Thoracic aorta (tissue), 2 donors: Measurements from ENCODE around the gene ANKRD11. TPM values are rescaled to one million over a fixed set of nuclear protein-coding genes. Genes with fewer than 3 reads are reported as not detected.

ENCODE experiments used
- ATAC-seq: fragments of 150-250 bp; one replicate; pipeline ENCODE4 v1.8.0; 2017; ENCODE audit warnings: low read depth; ENCODE audit not compliant: insufficient number of reproducible peaks, low FRiP score
- DNase-seq: peaks from one replicate; pipeline ENCODE4 v3.0.0-alpha.2; 2020; ENCODE audit warnings: low spot score
- H3K27ac ChIP-seq, 2 donors: fragments of 200-600 bp; sonication (generic); 1 replicate in 1 of 2; 2 replicates in 1 of 2; pipeline ENCODE4 v1.5.1; 2016; ENCODE audit warnings: mild to moderate bottlenecking in 2 of 2, moderate library complexity in 2 of 2
- H3K27me3 ChIP-seq: fragments of 200-600 bp; sonication (generic); replicated peaks from 2 replicates; pipeline ENCODE4 v1.6.0; 2016; ENCODE audit warnings: mild to moderate bottlenecking; ENCODE audit not compliant: insufficient read depth
- H3K36me3 ChIP-seq: fragments of 200-600 bp; sonication (generic); one replicate; pipeline ENCODE4 v1.5.1; 2016
- H3K4me1 ChIP-seq, 2 donors: fragments of 200-600 bp; sonication (generic); 1 replicate in 1 of 2; 2 replicates in 1 of 2; pipeline versions ENCODE4 v1.5.1 to v1.6.0; 2016; ENCODE audit warnings: low read depth in 2 of 2, mild to moderate bottlenecking in 1 of 2; ENCODE audit not compliant: control insufficient read depth in 1 of 2
- H3K4me3 ChIP-seq: fragments of 200-600 bp; sonication (generic); 2 replicates; pipeline ENCODE4 v1.5.1; 2016; ENCODE audit warnings: mild to moderate bottlenecking
- H3K9me3 ChIP-seq: fragments of 200-600 bp; sonication (generic); 2 replicates; pipeline ENCODE4 v1.5.1; 2016
- total RNA-seq, 2 donors: library from RNA; depleted of rRNA; stranded (reverse); fragments of >200 nt; gene quantifications; one replicate each; pipeline versions ENCODE4 v1.1.0 to v1.2.3, GENCODE V29; 2016
- TF ChIP-seq, protein P1 (sequence below): fragments of 200-600 bp; sonication (generic); IDR thresholded peaks from one replicate; pipeline ENCODE4 v1.5.1; 2019; ENCODE audit warnings: antibody characterized with exemption

ANKRD11 gene
- total RNA-seq, 2 donors from 2014 or later, result 125 to 129 TPM

DNA sequence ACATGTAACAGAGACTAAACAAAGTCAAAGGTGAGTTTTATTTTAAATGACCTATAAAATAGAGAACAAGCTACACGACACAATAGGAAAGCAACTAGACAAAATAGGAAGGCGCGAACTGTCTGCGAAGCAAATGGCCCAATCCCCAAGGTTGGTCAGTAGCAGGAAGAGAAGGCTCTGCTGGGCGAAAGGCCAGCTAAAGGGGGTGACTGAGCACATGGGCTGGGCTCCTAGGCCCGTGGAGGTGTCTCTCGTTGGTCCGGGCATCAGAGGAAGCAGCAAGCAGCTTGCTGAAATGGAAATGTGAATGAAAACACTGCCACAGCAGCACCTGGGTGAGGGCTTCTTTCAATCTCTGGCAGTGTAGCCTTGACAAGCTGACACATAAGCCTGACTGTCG lies 143.5 kb downstream of the ANKRD11 start:
- Histone ChIP-seq H3K4me1 (peaks cover 12 to 19% of the 10 kb centered on the region in 2 donors), H3K27me3 (no peaks in the 10 kb centered on the region), H3K36me3 (no peaks in the 10 kb centered on the region), H3K9me3 (no peaks in the 10 kb centered on the region), H3K4me3 (no peak overlapping the region), H3K27ac (no peak overlapping the region)
- ATAC-seq (no peak), DNase-seq (no peak)
- TF ChIP-seq, protein P1, sequence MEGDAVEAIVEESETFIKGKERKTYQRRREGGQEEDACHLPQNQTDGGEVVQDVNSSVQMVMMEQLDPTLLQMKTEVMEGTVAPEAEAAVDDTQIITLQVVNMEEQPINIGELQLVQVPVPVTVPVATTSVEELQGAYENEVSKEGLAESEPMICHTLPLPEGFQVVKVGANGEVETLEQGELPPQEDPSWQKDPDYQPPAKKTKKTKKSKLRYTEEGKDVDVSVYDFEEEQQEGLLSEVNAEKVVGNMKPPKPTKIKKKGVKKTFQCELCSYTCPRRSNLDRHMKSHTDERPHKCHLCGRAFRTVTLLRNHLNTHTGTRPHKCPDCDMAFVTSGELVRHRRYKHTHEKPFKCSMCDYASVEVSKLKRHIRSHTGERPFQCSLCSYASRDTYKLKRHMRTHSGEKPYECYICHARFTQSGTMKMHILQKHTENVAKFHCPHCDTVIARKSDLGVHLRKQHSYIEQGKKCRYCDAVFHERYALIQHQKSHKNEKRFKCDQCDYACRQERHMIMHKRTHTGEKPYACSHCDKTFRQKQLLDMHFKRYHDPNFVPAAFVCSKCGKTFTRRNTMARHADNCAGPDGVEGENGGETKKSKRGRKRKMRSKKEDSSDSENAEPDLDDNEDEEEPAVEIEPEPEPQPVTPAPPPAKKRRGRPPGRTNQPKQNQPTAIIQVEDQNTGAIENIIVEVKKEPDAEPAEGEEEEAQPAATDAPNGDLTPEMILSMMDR, result no peak

DNA sequence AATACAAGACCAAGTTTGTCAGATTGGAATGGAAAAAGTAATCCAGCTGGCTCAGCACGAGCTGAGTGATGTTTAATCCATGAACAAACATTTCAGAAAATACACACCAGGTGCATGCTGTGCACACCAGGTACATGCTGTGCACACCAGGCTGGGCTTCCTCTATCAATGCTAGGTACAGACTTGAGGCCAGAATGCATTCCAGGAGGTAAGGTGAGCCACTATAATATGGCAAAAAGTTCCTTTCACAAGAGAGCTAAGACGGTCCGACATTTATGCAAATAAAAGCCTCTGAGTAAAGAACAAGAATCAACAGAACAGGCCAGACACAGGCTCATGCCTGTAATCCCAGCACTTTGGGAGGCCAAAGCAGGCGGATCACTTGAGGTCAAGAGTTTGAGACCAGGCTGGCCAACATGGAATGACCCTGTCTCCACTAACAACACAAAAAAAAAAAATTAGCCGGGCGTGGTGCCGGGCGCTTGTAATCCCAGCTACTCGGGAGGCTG lies 144.7 kb downstream of the ANKRD11 start:
- Histone ChIP-seq H3K36me3 (no peaks in the 10 kb centered on the region), H3K4me1 (peaks cover 12 to 19% of the 10 kb centered on the region in 2 donors), H3K27ac (no peak overlapping the region), H3K27me3 (no peaks in the 10 kb centered on the region), H3K9me3 (no peaks in the 10 kb centered on the region), H3K4me3 (no peak overlapping the region)
- DNase-seq (no peak), ATAC-seq (no peak)
- TF ChIP-seq, protein P1, result no peak

DNA sequence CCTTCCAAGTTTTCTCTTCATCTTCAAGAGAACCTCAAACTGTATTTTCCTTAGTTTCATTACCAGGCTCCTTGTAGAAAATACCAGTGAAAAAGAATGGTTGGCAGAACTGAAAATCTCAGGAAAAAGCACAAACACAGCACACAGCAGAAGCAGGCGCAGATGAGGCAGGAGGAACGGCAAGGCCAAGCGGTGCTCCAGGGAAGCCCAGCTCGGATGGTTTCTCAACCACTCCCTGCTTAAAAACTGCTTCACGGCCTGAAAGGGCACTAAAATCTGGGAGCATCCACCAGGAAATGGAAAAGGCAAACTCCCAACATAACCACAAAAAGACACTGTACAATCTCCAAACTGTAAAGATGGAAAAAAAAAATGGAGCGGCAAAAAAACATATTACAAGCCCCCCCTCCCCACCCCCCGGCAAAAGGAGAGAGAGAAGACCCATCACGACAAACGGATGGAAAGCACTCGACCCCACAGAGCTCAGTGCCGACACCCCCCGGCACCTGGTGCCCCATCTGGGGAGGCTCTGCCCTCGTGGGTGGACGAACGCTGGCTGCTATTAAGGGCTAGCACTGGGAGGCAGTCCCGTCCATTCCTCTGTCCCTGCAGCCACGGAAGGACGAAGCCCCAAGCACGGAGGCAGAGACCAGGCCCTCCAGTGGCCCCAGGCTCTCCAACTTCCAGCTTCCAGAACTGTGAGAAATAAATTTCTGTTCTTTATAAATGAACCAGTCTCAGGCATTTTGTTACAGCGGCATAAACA lies 145.3 kb downstream of the ANKRD11 start:
- TF ChIP-seq, protein P1, result no peak
- H3K36me3 ChIP-seq, result no peaks in the 10 kb centered on the region
- H3K27ac ChIP-seq, result no peak overlapping the region
- H3K4me1 ChIP-seq, result peaks cover 12 to 19% of the 10 kb centered on the region in 2 donors
- H3K4me3 ChIP-seq, result no peak overlapping the region
- H3K9me3 ChIP-seq, result no peaks in the 10 kb centered on the region
- H3K27me3 ChIP-seq, result no peaks in the 10 kb centered on the region
- DNase-seq (no peak), ATAC-seq (no peak)

DNA sequence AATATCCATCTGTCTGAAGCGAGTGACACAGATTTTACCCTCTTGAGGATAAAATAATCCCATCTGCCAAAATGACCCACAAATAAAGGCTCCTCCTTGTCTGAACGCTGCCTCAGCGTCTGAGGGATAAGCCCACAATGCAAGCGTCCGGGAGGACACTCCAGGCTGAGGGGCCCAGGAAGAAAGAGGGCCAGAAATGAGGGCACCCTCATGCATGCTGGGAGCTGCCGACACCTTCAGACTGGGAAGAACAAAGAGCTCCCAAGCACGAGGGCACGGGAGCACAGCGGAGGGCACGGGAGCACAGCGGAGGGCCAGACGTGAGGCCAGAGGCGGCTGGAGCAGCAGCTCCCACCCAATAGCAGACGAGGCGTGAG lies 145.9 kb downstream of the ANKRD11 start:
- H3K36me3 ChIP-seq, result no peaks in the 10 kb centered on the region
- DNase-seq (no peak), ATAC-seq (no peak)
- TF ChIP-seq, protein P1, result no peak
- H3K4me1 ChIP-seq, result peaks cover 12 to 19% of the 10 kb centered on the region in 2 donors
- H3K4me3 ChIP-seq, result no peak overlapping the region
- H3K27ac ChIP-seq, result no peak overlapping the region
- H3K9me3 ChIP-seq, result no peaks in the 10 kb centered on the region
- no peaks in the 10 kb centered on the region for H3K27me3 ChIP-seq

DNA sequence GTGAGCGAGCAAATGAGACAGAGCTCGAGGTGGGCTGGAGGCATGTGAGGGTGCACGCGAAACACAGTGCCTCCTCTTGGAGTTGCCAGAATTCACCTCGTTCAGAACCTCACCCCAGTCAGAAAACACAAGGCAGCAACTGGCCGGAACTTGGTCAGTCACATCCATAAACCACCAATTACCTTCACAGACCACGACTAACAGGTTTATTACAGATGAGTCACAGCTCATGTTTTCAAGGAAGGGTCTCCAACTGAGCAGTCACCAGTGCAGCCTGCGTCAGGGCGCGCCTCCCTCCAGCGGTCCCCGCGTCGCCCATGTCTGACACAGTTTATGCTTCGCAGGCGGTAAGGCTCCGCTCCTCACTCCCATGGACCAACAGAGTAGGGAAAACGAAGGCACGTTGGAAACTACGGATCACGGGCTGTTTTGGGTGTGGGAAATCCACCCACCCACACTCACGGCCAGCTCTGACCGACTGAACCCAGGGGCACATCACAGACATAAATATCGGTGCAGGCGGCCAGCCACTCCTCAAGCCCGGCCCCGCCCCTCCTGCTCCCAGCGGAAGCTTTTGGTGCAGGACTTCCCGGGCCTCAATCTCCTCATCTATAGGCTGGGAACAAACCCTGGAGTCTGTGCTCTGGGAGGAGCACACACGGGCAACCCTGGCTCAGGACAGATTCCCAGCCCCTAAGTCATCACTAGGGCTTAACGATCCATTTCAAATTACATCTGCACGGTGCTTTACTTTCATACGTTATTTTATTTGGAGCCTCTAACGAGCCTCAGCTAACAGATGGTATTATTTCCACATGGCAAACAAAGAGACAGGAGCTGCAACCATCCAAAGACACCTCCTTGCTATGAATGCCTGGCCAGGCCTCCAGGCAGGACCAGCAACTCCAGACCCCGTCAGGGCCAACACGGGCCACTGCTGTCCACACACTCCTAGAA lies 146.6 kb downstream of the ANKRD11 start:
- TF ChIP-seq, protein P1, result no peak
- no peaks in the 10 kb centered on the region for H3K27me3 ChIP-seq
- ATAC-seq (no peak), DNase-seq (no peak)
- H3K27ac ChIP-seq, result no peak overlapping the region
- no peaks in the 10 kb centered on the region for H3K9me3 ChIP-seq
- H3K36me3 ChIP-seq, result no peaks in the 10 kb centered on the region
- H3K4me3 ChIP-seq, result no peak overlapping the region
- H3K4me1 ChIP-seq, result peaks cover 12 to 24% of the 10 kb centered on the region in 2 donors
